SK-N-SH (cell line): ENCODE measurements around the gene PI4K2A. TPM values are rescaled to one million over a fixed set of nuclear protein-coding genes. Genes with fewer than 3 reads are reported as not detected.

Experiments used
- CTCF ChIA-PET: fragments of 300-600, 350-600 bp; formaldehyde crosslinking; extraction: SDS; loops from one replicate; lab custom pipeline; 2021; lab: Yijun Ruan, JAX
- POLR2A ChIA-PET: fragments of 350-600 bp; sonication (Branson Sonifier 250); formaldehyde crosslinking; extraction: SDS; loops from one replicate; lab custom pipeline; 2020; ENCODE audit warnings: antibody characterized with exemption, inconsistent platforms; lab: Yijun Ruan, JAX
- DNase-seq: peaks from one replicate; pipeline ENCODE4 v3.0.0; 2012
- H2AFZ ChIP-seq: fragments of 200-600 bp; sonication (generic); 2 replicates; pipeline ENCODE4 v1.8.1; 2016; ENCODE audit warnings: antibody characterized with exemption, mild to moderate bottlenecking, low read depth
- H3F3A ChIP-seq: fragments of 200-600 bp; sonication (generic); replicated peaks from 2 replicates; pipeline ENCODE3; 2016; ENCODE audit warnings: antibody characterized with exemption, mild to moderate bottlenecking; ENCODE audit not compliant: insufficient read depth
- H3K27ac ChIP-seq, 2 experiments: fragments of 200-500 bp in 1 of 2; fragments of 200-600 bp in 1 of 2; sonication (Bioruptor generic) in 1 of 2; sonication (generic), shearing (Covaris generic) in 1 of 2; 2 replicates each; pipeline versions ENCODE4 v1.5.1 to v1.6.1; 2014 to 2016; ENCODE audit warnings: low read depth in 2 of 2, inconsistent platforms in 1 of 2, low read length in 1 of 2, mild to moderate bottlenecking in 1 of 2, mixed read lengths in 1 of 2
- H3K27me3 ChIP-seq: fragments of 200-600 bp; sonication (generic), shearing (Covaris generic); 2 replicates; pipeline ENCODE4 v1.6.1; 2016; ENCODE audit warnings: mixed run types; ENCODE audit not compliant: insufficient read depth
- H3K36me3 ChIP-seq, 2 experiments: fragments of 200-500 bp in 1 of 2; fragments of 200-600 bp in 1 of 2; sonication (Bioruptor generic) in 1 of 2; sonication (generic) in 1 of 2; replicated peaks in 1 of 2; 2 replicates each; pipeline versions ENCODE3 to v1.5.1; 2014 to 2016; ENCODE audit warnings: low read length in 1 of 2, mild to moderate bottlenecking in 1 of 2; ENCODE audit not compliant: insufficient read depth in 2 of 2, control insufficient read depth in 1 of 2
- H3K4me1 ChIP-seq, 2 experiments: fragments of 200-500 bp in 1 of 2; fragments of 200-600 bp in 1 of 2; sonication (Bioruptor generic) in 1 of 2; sonication (generic), shearing (Covaris generic) in 1 of 2; 2 replicates each; pipeline versions ENCODE4 v1.5.1 to v1.6.1; 2014 to 2016; ENCODE audit warnings: low read depth in 1 of 2, low read length in 1 of 2, mixed run types in 1 of 2; ENCODE audit not compliant: insufficient read depth in 2 of 2, control insufficient read depth in 1 of 2
- H3K4me2 ChIP-seq: fragments of 200-600 bp; sonication (generic), shearing (Covaris generic); 2 replicates; pipeline ENCODE4 v1.6.1; 2017; ENCODE audit warnings: mixed run types
- H3K4me3 ChIP-seq, 2 experiments: fragments of 200-500 bp in 1 of 2; fragments of 200-600 bp in 1 of 2; sonication (Bioruptor generic) in 1 of 2; sonication (generic), shearing (Covaris generic) in 1 of 2; 2 replicates each; pipeline versions ENCODE4 v1.5.1 to v1.8.1; 2014 to 2016; ENCODE audit warnings: low read depth in 2 of 2, inconsistent platforms in 1 of 2, low read length in 1 of 2, mild to moderate bottlenecking in 1 of 2, mixed read lengths in 1 of 2, moderate library complexity in 1 of 2
- H3K79me2 ChIP-seq: fragments of 200-600 bp; sonication (generic); 2 replicates; pipeline ENCODE4 v1.8.1; 2017; ENCODE audit warnings: mild to moderate bottlenecking; ENCODE audit not compliant: insufficient read depth
- H3K9ac ChIP-seq: fragments of 200-600 bp; sonication (generic); 2 replicates; pipeline ENCODE4 v1.6.1; 2017; ENCODE audit warnings: mixed run types
- H3K9me2 ChIP-seq: fragments of 200-600 bp; sonication (generic); 2 replicates; pipeline ENCODE4 v1.6.1; 2017; ENCODE audit warnings: mixed run types
- H3K9me3 ChIP-seq: fragments of 200-600 bp; sonication (generic); 2 replicates; pipeline ENCODE4 v1.6.1; 2017; ENCODE audit warnings: mixed run types, mild to moderate bottlenecking, moderate library complexity
- H4K20me1 ChIP-seq: fragments of 200-600 bp; sonication (generic); 2 replicates; pipeline ENCODE4 v1.6.1; 2017; ENCODE audit warnings: mild to moderate bottlenecking, mixed run types; ENCODE audit not compliant: insufficient read depth
- CHD2 ChIP-seq: fragments of 150-350 bp; IDR thresholded peaks from 2 replicates; pipeline ENCODE4 v1.6.1; 2018; ENCODE audit warnings: low read length; ENCODE audit not compliant: partially characterized antibody
- CTCF ChIP-seq: fragments of 200-600 bp; sonication (generic); IDR thresholded peaks from 2 replicates; pipeline ENCODE4 v1.6.1; 2017; ENCODE audit warnings: antibody characterized with exemption, mild to moderate bottlenecking, moderate library complexity
- FOSL2 ChIP-seq: IDR thresholded peaks from 2 replicates; pipeline ENCODE4 v1.4.0; 2012; ENCODE audit warnings: low read depth, mild to moderate bottlenecking, moderate library complexity, borderline replicate concordance
- GATA2 ChIP-seq: sonication (generic); formaldehyde crosslinking; IDR thresholded peaks from 2 replicates; pipeline ENCODE4 v1.5.0; 2020; ENCODE audit warnings: mild to moderate bottlenecking, missing genetic modification reagents
- IRF3 ChIP-seq: fragments of 150-350 bp; IDR thresholded peaks from 2 replicates; pipeline ENCODE4 v1.6.1; 2016; ENCODE audit warnings: mild to moderate bottlenecking, low read depth, low read length
- MEF2A ChIP-seq: IDR thresholded peaks from 2 replicates; pipeline ENCODE4 v1.4.0; 2012; ENCODE audit warnings: low read depth, borderline replicate concordance
- RAD21 ChIP-seq: IDR thresholded peaks from 2 replicates; pipeline ENCODE4 v1.6.1; 2012; ENCODE audit warnings: mild to moderate bottlenecking, low read length
- RCOR1 ChIP-seq: fragments of 150-350 bp; IDR thresholded peaks from 2 replicates; pipeline ENCODE4 v1.6.1; 2017; ENCODE audit warnings: antibody characterized with exemption, low read length
- RFX5 ChIP-seq: IDR thresholded peaks from 2 replicates; pipeline ENCODE4 v1.6.1; 2012; ENCODE audit warnings: mild to moderate bottlenecking, improper control_type of control experiment, low read length
- SIN3A ChIP-seq: IDR thresholded peaks from 2 replicates; pipeline ENCODE4 v1.6.1; 2012; ENCODE audit warnings: low read depth, mild to moderate bottlenecking, low read length, moderate library complexity, borderline replicate concordance
- SMC3 ChIP-seq: IDR thresholded peaks from 2 replicates; pipeline ENCODE4 v1.6.1; 2012; ENCODE audit warnings: low read depth, low read length, improper control_type of control experiment
- USF1 ChIP-seq: IDR thresholded peaks from 2 replicates; pipeline ENCODE4 v1.4.0; 2012; ENCODE audit warnings: low read depth, borderline replicate concordance
- USF2 ChIP-seq: fragments of 150-350 bp; IDR thresholded peaks from 2 replicates; pipeline ENCODE4 v1.6.1; 2017; ENCODE audit warnings: antibody characterized with exemption, low read length, low read depth, borderline replicate concordance
- YY1 ChIP-seq: IDR thresholded peaks from 2 replicates; pipeline ENCODE4 v1.4.0; 2012; ENCODE audit warnings: low read depth, mild to moderate bottlenecking
- WGBS: methylation state at CpG from one replicate; pipeline ENCODE4 v1.1.6; 2017; ENCODE audit warnings: low lambda C conversion rate; 5-methylcytosine and 5-hydroxymethylcytosine counted together
- polyA plus RNA-seq, 3 experiments: library from polyadenylated mRNA; depleted of rRNA; stranded (reverse); fragments of >200 nt; gene quantifications; 2 replicates each; pipeline ENCODE4 v1.2.3, GENCODE V29; 2012

Gene PI4K2A
- polyA plus RNA-seq, 1 of the 3 experiments (the other 2 are of a cell fraction), result 23.8 TPM

- TF ChIP-seq SIN3A (no peak), CHD2 (no peak), YY1 (no peak), RCOR1 (no peak), IRF3 (no peak), USF1 (no peak), RAD21 (no peak), RFX5 (no peak), MEF2A (no peak), SMC3 (no peak), USF2 (no peak), CTCF (no peak), FOSL2 (no peak), GATA2 (CRISPR knock-in tag) (no peak)
- no peaks in the 10 kb centered on the region for H3K9me2 ChIP-seq
- no peak overlapping the region for H3K4me3 ChIP-seq
- H3K36me3 ChIP-seq, result no peaks in the 10 kb centered on the region
- H3F3A ChIP-seq, result no peaks in the 10 kb centered on the region
- 86% methylated on average over 7 of the region's 11 CpGs for WGBS
- H3K9me3 ChIP-seq, result no peaks in the 10 kb centered on the region
- no peak overlapping the region for H2AFZ ChIP-seq
- no peaks in the 10 kb centered on the region for H4K20me1 ChIP-seq
- POLR2A ChIA-PET, result interaction anchor here (0.7 kb wide), 1 partner anchor 24 kb away, joined by 3 read pairs; no protein-coding TSS in a partner anchor
- H3K27ac ChIP-seq, result no peak overlapping the region
- H3K4me1 ChIP-seq, result peaks cover 0 to 10% of the 10 kb centered on the region in 2 experiments; a peak in 1 of 4 replicates
- no peak overlapping the region for H3K4me2 ChIP-seq
- DNase-seq, result no peak
- H3K79me2 ChIP-seq, result no peaks in the 10 kb centered on the region
- CTCF ChIA-PET, result interaction anchor here (1.0 to 25.0 kb wide), 6 partner anchors 12 to 182 kb away, joined by 3 to 687 read pairs (median 30); partner anchors contain the start of genes ANKRD2, AVPI1 and ZFYVE27
- no peaks in the 10 kb centered on the region for H3K27me3 ChIP-seq
- H3K9ac ChIP-seq, result no peak overlapping the region
Observed at GRCh38 chr10:97707134-97707861, 66.8 kb downstream of the PI4K2A start.
